Gastrocnemius medialis (tissue), 4 donors: ENCODE measurements around the gene LURAP1L.

Experiments
- POLR2A ChIP-seq, 2 donors: fragments of 450-650 bp; IDR thresholded peaks; one replicate each; pipeline ENCODE4 v1.6.1; 2017; ENCODE audit warnings: antibody characterized with exemption in 2 of 2, mild to moderate bottlenecking in 2 of 2, moderate library complexity in 2 of 2
- TF ChIP-seq, protein P1 (sequence below), 5 experiments: fragments of 450-650 bp in 3 of 5; fragments of 200-600 bp in 2 of 5; sonication (generic) in 2 of 5; IDR thresholded peaks in 4 of 5; conservative IDR thresholded peaks in 1 of 5; 1 replicate in 4 of 5; 2 replicates in 1 of 5; pipeline ENCODE4 v1.5.1; 2016 to 2019; ENCODE audit warnings: antibody characterized with exemption in 5 of 5, mild to moderate bottlenecking in 3 of 5, moderate library complexity in 3 of 5

DNA sequence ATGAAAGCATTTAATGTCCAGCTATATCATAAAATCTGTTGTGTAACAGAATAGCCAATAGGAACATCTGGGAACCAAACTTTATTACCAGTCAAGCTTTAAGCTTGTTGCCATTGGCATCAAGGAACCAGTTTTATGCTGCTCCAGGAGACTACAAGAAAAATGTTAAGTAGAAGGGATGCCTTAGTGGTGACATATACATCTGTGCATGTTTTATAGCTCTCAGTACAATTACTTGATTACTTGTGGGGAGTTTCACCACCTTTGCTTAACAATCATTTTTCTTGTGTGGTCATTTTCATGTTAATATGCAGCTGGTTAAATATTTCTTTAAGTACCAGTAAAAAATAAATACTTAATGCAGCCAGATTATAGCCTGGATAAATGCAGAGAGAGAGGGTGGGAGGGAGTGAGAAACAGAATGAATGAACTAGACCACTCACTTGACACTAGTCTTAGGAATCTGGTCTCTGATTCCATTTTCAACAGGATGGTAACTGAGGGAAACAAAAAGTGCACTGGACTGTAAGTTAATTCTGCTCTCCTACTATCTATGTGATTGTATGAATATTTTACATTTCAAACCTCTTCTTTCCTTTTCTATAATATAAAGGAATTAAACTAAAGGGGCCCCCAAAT, 35.7 kb upstream of the LURAP1L start:
- TF ChIP-seq, protein P1, sequence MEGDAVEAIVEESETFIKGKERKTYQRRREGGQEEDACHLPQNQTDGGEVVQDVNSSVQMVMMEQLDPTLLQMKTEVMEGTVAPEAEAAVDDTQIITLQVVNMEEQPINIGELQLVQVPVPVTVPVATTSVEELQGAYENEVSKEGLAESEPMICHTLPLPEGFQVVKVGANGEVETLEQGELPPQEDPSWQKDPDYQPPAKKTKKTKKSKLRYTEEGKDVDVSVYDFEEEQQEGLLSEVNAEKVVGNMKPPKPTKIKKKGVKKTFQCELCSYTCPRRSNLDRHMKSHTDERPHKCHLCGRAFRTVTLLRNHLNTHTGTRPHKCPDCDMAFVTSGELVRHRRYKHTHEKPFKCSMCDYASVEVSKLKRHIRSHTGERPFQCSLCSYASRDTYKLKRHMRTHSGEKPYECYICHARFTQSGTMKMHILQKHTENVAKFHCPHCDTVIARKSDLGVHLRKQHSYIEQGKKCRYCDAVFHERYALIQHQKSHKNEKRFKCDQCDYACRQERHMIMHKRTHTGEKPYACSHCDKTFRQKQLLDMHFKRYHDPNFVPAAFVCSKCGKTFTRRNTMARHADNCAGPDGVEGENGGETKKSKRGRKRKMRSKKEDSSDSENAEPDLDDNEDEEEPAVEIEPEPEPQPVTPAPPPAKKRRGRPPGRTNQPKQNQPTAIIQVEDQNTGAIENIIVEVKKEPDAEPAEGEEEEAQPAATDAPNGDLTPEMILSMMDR (IDR thresholded peaks at IDR 0.05 in 4 of 5, conservative IDR thresholded peaks at IDR 0.05 in 1 of 5) = no peak
- no peak for TF ChIP-seq POLR2A (IDR thresholded peaks at IDR 0.05)
